BE2C (cell line): ENCODE results near the gene PACRG.

Experiments
- DNase-seq: peaks from one replicate; pipeline ENCODE4 v3.0.0-alpha.2; 2020
- H3K27me3 ChIP-seq: fragments of 250-450 bp; sonication (Bioruptor Pico); 2 replicates; pipeline ENCODE4 v1.5.1; 2020; ENCODE audit warnings: mild to moderate bottlenecking
- H3K36me3 ChIP-seq: fragments of 250-450 bp; sonication (Bioruptor Pico); 2 replicates; pipeline ENCODE4 v1.5.1; 2020; ENCODE audit warnings: mild to moderate bottlenecking
- H3K4me1 ChIP-seq: fragments of 250-450 bp; sonication (Bioruptor Pico); 2 replicates; pipeline ENCODE4 v1.5.1; 2020
- H3K4me3 ChIP-seq: 2 replicates; pipeline ENCODE4 v1.5.1; 2011; ENCODE audit warnings: low read depth, low read length
- H3K9me3 ChIP-seq: fragments of 250-450 bp; sonication (Bioruptor Pico); 2 replicates; pipeline ENCODE4 v1.5.1; 2020
- CTCF ChIP-seq: IDR thresholded peaks from 2 replicates; pipeline ENCODE4 v1.5.1; 2012; ENCODE audit warnings: mild to moderate bottlenecking, low read depth, low read length

The PACRG gene

GRCh38 chr6:162913206-162913605 is 185.4 kb downstream of the PACRG start:
- no peak for TF ChIP-seq CTCF
- no peaks in the 10 kb centered on the region for H3K36me3 ChIP-seq
- no peaks in the 10 kb centered on the region for H3K9me3 ChIP-seq
- no peaks in the 10 kb centered on the region for H3K27me3 ChIP-seq
- no peak overlapping the region for H3K4me3 ChIP-seq
- H3K4me1 ChIP-seq = peaks cover 4% of the 10 kb centered on the region; the same call in 1 of the 2 replicates
- DNase-seq = no peak

GRCh38 chr6:162917506-162917905 is 189.7 kb downstream of the PACRG start:
- no peak for TF ChIP-seq CTCF
- no peaks in the 10 kb centered on the region for H3K9me3 ChIP-seq
- no peaks in the 10 kb centered on the region for H3K36me3 ChIP-seq
- no peak overlapping the region for H3K4me3 ChIP-seq
- H3K27me3 ChIP-seq = no peaks in the 10 kb centered on the region
- H3K4me1 ChIP-seq = peaks cover 4% of the 10 kb centered on the region; the same call in 1 of the 2 replicates
- DNase-seq = no peak

GRCh38 chr6:162921062-162921461 is 193.3 kb downstream of the PACRG start:
- DNase-seq = no peak
- H3K4me1 ChIP-seq = peaks cover 4% of the 10 kb centered on the region; the same call in 1 of the 2 replicates
- TF ChIP-seq CTCF = no peak

GRCh38 chr6:162921510-162922040 is 193.8 kb downstream of the PACRG start:
- Histone ChIP-seq H3K4me1 (peaks cover 4% of the 10 kb centered on the region; the same call in 1 of the 2 replicates), H3K36me3 (no peaks in the 10 kb centered on the region), H3K27me3 (no peaks in the 10 kb centered on the region), H3K4me3 (no peak overlapping the region), H3K9me3 (no peaks in the 10 kb centered on the region)
- no peak for TF ChIP-seq CTCF
- no peak for DNase-seq

More at GRCh38 chr6:162921062-162921461, 193.3 kb downstream of the PACRG start:
- H3K9me3 ChIP-seq = no peaks in the 10 kb centered on the region
- no peaks in the 10 kb centered on the region for H3K36me3 ChIP-seq
- H3K4me3 ChIP-seq = no peak overlapping the region
- H3K27me3 ChIP-seq = no peaks in the 10 kb centered on the region

- Histone ChIP-seq H3K4me3 (no peak overlapping the region), H3K36me3 (no peaks in the 10 kb centered on the region), H3K4me1 (no peaks in the 10 kb centered on the region; the same call in 1 of the 2 replicates), H3K9me3 (no peaks in the 10 kb centered on the region), H3K27me3 (no peaks in the 10 kb centered on the region)
- no peak for TF ChIP-seq CTCF
- no peak for DNase-seq
Observed at GRCh38 chr6:162922563-162923166, 194.9 kb downstream of the PACRG start.

GRCh38 chr6:162934844-162935243 is 207.1 kb downstream of the PACRG start:
- TF ChIP-seq CTCF = no peak
- H3K9me3 ChIP-seq = no peaks in the 10 kb centered on the region
- H3K27me3 ChIP-seq = no peaks in the 10 kb centered on the region
- no peak overlapping the region for H3K4me3 ChIP-seq
- H3K36me3 ChIP-seq = no peaks in the 10 kb centered on the region
- no peak for DNase-seq
- H3K4me1 ChIP-seq = no peaks in the 10 kb centered on the region
